Right renal pelvis (tissue), 4 donors: ENCODE data around the gene ASXL1. TPM values are rescaled to one million over a fixed set of nuclear protein-coding genes. Genes with fewer than 3 reads are reported as not detected.
"Not testable (repeated sequence)": the region's sequence is repeated elsewhere in the genome, so short reads cannot be mapped to it uniquely, and the experiment has no call there.

Source experiments
- DNase-seq, 4 donors: peaks; one replicate each; pipeline ENCODE4 v3.0.0-alpha.2; 2013; ENCODE audit warnings: low read depth in 4 of 4, low spot score in 3 of 4, missing footprints in 1 of 4
- polyA plus RNA-seq, 4 donors: library from polyadenylated mRNA; unstranded; fragments of 120-200 nt; gene quantifications; one replicate each; pipeline ENCODE4 v1.2.1, GENCODE V29; 2013; ENCODE audit not compliant: insufficient read length in 4 of 4

ASXL1 gene
- polyA plus RNA-seq, 4 donors, result 56.0 to 67.9 (median 64.0) TPM

DNA sequence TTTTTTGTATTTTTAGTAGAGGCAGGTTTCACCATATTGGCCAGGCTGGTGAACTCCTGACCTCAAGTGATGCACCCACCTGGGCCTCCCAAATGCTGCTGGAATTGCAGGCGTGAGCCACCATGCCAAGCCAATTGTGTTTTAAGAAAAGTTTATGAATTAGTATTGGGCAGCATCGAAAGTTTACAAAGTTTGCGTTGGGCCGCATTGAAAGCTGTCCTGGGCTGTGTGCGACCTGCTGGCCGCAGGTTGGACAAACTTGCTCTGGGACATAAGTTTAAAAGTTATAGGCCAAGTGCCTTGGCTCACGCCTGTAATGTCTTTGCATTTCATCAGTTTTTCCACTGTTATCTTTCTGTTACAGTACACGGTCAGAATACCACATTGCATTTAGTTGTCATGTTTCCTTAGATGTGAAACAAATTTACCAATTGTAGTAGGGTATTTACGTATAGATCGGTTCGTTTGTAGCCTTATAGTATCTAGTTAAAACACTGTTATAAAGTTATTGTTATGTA, 39.5 kb downstream of the ASXL1 start:
- no peak for DNase-seq

DNA sequence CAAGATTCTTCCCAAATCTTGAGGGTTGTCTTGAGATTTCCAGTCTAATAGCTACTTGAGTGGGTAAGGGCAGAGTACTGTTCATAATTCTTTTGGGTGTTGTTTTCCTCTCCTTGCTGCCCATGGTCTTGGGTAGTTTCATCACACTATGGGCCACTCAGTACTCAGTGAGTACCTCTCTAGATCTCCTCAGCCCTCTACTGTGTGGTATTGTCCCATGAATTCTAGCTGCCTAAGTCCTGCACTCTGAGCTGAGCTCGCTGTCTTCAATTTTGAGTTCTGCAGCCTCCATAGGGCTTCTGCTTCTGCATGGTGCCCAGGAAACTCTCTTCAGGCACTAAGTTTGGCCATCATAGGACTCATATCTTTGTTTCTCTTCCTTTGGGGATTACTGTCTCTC, 42.3 kb downstream of the ASXL1 start:
- DNase-seq, result no peak

DNA sequence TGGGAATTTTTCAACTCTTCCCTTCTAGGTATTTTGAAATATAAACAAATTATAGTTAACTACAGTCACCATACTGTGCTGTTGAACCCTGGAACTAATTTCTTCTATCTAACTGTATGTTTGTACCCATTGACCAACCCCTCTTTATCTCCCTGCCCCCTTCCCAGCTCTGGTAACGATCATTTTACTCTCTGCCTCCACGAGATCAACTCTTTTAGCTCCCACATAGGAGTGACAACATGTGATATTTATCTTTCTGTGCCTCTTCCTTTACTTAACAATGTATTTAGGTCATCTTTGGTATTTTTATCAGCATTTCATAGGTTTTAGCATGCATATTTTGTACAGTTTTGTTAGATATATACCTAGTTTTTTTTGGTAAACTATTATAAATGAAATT, 45.9 kb downstream of the ASXL1 start:
- no peak for DNase-seq

DNA sequence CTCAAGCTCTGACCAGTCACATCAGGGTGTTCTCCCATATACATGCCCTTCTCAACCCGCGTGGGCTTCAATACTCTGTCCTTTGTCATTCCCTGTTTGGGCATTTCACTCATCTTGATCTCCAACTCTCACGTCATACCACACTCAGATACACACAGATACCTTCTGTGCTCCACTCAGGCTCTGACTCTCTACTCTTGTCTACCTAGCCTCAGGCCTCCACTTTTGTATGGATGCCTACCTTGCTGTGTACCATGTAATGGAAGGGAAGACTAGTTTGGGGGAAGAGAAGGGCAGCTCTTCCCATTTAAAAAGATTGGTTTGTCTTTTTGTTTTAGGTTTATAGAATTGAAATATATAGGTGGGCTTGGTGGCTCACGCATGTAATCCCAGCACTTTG, 48.6 kb downstream of the ASXL1 start:
- DNase-seq, result no peak

DNA sequence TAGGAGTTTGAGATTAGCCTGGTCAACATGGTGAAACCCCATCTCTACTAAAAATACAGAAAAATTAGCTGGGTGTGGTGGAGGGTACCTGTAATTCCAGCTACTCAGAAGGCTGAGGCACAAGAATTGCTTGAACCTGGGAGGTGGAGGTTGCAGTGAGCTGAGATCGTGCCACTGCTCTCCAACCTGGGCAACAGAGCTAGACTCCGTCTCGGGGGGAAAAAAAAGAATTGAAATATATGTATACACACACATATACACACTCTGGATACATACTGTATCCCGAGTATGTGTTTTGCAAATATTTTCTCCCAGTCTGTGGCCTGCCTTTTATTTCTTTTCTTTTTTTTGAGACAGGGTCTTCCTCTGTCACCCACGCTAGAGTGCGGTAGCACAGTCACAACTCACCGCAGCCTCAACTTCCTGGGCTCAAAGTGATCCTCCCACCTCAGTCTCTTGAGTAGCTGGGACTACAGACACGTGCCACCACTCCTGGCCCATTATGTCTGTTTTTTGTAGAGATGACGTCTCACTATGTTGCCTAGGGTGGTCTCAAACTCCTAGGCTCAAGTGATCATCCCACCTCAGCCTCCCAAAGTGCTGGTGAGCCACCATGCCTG, 49.1 kb downstream of the ASXL1 start:
- DNase-seq, result not testable (repeated sequence)

DNA sequence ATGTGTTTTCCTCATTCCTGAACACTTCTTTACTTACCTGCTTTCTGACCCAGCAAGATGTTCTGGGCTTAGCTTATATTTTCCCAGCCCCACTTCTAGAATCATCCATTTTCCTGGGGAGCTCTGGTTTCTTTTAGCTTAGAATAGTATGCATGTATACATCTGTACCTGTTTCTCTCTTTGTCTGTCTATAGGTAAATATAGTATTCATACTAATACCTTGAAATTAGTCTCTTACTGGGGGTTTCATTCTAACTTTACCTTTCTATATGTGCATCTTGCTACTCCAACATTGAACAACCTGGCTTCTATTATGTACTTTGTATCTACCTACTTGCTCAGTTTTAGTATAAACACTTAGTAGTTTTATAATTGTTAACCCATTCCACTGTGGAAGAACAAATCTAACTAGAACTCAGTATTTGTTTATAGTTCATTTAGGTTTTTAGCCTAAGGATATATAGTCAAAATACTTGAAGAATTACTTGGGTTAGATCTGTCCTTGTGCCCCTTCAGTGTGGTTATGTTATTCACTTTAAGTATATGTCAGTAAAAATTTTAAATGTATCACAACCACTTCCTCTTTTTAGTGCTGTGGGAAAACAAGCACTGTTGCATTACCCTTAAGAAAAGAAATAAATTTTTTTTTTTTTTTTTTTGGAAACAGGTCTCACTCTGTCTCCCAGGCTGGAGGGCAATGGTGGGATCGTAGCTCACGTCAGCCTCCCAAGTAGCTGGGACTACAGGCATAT, 54.0 kb downstream of the ASXL1 start:
- DNase-seq, result no peak

DNA sequence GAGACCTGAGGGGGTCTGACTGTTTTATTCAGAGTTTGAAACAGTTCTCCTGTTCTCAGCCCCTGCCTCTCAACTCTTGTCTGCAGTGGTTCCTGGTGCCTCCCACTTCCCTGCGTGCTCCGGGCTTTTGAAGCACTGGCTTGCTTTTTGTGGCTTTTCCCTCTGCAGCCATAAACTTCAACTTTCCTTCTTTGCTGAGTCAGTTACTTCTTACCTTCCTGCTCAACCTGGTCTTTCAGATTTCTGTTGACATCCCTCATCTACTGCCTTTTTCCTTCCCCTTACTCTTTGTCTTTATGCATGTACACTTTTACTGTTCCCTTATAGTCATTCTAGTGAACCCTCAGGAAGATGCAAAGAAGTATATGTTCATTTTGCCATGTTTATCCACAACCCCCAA, 57.4 kb downstream of the ASXL1 start:
- no peak for DNase-seq

DNA sequence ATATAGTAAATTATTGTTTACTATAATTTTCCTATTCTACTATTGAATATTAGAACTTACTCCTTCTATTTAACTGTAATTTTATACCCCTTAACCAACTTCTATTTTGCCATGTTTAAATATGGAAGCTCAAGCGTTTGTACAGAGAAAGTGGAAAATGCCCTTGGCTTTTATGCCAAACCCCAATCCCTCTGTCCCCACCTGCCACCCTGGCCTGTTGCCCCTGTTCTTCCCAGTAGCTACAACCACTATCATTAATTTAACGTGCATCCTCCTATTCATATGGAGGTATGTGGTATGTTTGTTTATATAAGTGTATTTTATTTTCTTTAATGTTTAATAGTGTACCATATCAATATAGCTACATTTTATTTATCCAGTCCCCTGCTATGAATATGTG, 58.1 kb downstream of the ASXL1 start:
- DNase-seq, result no peak

DNA sequence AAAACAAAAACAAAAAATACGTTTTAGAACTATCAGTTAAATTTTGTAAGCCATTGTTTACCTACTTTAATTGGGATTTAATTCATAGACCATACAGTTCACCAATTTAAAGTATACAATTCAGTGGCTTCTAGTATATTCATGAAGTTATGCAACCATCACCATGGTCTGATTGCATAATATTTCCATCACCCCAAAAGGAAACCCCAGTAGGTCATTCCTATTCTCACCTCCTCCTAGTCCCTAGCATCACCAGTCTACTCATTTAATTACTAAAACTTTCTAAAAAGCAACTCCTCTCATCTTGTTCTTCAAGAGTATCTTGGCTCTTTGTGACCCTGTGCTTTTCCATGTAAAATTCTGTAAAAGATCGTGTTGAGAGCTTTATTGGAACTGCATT, 60.2 kb downstream of the ASXL1 start:
- no peak for DNase-seq

DNA sequence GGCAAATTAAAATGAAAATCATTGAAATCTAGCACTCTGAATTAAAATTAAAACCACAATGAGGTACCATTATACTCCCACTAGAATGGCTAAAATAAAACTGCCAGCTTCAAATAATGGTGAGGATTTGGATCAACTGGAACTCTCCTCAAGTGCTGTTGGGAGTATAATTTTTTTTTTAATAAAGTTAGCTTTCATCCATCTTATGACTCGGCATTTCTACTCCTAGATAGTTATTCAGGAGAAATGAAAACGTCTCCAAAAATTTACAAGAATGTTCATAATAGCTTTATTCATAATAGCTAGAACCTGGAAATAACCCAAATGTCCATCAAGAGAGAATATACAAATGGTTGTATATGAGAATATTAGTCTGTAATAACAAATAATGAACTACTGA, 63.2 kb downstream of the ASXL1 start:
- DNase-seq, result no peak

DNA sequence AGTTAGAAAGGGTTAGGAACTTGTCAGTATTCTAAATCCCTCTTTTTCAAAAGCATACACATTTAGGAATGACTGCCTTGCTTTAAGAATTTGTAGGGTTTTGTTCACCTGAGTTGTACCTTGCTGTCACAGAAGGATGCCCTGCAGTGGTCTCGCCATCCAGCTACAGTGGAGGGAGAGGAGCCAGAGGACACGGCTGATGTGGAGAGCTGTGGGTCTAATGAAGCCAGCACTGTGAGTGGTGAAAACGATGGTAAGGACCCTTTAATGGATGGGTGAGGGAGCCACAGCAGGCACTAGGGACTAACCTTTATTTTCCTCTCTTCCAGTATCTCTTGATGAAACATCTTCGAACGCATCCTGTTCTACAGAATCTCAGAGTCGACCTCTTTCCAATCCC, 69.9 kb downstream of the ASXL1 start:
- DNase-seq, result no peak

DNA sequence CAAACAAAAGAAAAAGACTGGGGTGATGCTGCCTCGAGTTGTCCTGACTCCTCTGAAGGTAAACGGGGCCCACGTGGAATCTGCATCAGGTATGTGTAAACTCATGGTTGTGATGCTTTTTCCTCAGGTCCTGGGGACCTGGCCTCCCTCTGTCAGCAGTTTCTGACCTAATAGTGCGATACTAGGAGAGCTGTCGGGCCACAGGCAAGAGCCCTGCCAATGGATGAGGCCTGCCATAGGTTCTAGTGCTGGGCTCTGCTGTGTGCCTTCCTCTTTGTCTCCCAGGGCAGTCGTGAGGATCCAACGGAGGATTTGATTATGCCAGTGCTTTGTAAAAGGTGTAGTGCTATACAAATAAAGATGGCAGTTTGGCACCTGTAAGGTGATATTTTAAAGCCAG, 71.2 kb downstream of the ASXL1 start:
- DNase-seq, result no peak

DNA sequence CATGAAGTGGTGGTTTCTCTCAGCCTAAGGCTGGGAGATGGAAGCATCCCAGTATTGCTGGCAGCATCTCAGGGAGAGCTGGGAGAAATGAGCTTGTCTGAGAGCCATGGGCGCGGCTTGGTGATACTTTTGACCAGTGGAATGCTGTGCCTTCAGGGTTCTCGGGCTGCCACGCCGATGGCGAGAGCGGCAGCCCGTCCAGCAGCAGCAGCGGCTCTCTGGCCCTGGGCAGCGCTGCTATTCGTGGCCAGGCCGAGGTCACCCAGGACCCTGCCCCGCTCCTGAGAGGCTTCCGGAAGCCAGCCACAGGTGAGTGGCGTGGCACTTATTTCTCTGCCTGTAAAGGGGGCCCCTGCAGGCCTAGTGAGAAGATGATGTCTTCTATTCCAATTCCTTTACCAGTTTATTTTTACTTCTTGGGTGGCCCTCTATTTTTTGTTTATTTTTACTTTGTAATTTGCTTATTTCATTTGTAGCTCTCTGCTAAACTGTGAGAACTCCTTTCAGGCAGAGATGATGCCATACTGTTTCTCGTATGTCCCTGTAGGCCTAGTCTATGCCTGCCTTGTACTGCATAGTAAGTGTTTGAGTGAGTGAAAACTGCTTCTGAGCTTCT, 71.7 kb downstream of the ASXL1 start:
- no peak for DNase-seq

DNA sequence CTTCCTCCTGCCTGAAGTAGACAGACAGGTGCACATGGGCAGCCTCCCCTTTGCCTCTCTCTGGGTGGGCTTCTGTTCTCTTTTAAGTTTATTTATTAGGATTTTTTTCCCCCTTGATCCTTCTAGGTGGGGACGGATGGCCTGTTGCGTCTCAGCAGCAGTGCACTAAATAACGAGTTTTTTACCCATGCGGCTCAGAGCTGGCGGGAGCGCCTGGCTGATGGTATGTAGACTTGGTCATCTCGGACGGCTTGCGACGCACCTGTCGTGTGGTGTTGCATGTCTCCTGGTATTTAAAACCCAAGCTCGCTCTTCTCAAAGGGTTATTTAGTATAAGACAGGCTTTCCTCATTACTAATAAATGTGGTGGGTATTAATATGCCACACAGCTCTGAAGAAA, 73.3 kb downstream of the ASXL1 start:
- DNase-seq, result no peak

DNA sequence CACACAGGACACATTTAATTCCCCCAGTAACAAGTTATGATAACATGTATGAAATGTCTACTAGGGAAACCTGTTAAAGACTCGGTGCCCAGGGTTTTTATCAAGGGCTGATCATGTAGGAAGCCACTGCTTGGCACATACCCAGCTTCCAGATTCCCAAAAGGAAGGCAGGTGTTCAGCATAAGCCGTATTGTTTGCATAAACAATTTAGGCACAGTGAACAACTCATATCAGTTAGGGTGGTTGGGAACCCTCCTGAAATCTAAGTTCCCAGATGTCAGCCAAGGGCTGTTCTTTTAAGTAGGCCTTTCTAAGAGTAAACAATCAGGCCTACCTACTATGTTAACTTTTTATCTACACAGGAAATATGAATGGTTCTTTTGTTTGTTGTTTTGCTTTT, 74.1 kb downstream of the ASXL1 start:
- DNase-seq, result no peak

DNA sequence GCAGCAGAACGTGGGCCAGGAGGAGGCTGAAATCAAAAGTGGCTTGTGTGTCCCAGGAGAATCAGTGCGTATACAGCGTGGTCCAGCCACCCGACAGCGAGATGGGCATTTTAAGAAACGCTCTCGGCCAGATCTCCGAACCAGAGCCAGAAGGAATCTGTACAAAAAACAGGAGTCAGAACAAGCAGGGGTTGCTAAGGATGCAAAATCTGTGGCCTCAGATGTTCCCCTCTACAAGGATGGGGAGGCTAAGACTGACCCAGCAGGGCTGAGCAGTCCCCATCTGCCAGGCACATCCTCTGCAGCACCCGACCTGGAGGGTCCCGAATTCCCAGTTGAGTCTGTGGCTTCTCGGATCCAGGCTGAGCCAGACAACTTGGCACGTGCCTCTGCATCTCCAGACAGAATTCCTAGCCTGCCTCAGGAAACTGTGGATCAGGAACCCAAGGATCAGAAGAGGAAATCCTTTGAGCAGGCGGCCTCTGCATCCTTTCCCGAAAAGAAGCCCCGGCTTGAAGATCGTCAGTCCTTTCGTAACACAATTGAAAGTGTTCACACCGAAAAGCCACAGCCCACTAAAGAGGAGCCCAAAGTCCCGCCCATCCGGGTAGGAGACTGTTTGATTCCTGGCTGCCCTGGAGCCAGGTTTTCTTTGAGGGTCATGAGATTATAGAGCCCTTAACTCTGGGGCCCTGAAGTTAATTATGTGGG, 75.3 kb downstream of the ASXL1 start:
- no peak for DNase-seq

DNA sequence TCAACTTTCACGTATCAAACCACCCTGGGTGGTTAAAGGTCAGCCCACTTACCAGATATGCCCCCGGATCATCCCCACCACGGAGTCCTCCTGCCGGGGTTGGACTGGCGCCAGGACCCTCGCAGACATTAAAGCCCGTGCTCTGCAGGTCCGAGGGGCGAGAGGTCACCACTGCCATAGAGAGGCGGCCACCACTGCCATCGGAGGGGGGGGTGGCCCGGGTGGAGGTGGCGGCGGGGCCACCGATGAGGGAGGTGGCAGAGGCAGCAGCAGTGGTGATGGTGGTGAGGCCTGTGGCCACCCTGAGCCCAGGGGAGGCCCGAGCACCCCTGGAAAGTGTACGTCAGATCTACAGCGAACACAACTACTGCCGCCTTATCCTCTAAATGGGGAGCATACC, 76.3 kb downstream of the ASXL1 start:
- no peak for DNase-seq

DNA sequence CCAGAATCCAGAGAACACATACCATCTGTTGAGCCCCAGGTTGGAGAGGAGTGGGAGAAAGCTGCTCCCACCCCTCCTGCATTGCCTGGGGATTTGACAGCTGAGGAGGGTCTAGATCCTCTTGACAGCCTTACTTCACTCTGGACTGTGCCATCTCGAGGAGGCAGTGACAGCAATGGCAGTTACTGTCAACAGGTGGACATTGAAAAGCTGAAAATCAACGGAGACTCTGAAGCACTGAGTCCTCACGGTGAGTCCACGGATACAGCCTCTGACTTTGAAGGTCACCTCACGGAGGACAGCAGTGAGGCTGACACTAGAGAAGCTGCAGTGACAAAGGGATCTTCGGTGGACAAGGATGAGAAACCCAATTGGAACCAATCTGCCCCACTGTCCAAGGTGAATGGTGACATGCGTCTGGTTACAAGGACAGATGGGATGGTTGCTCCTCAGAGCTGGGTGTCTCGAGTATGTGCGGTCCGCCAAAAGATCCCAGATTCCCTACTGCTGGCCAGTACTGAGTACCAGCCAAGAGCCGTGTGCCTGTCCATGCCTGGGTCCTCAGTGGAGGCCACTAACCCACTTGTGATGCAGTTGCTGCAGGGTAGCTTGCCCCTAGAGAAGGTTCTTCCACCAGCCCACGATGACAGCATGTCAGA, 77.4 kb downstream of the ASXL1 start:
- no peak for DNase-seq

DNA sequence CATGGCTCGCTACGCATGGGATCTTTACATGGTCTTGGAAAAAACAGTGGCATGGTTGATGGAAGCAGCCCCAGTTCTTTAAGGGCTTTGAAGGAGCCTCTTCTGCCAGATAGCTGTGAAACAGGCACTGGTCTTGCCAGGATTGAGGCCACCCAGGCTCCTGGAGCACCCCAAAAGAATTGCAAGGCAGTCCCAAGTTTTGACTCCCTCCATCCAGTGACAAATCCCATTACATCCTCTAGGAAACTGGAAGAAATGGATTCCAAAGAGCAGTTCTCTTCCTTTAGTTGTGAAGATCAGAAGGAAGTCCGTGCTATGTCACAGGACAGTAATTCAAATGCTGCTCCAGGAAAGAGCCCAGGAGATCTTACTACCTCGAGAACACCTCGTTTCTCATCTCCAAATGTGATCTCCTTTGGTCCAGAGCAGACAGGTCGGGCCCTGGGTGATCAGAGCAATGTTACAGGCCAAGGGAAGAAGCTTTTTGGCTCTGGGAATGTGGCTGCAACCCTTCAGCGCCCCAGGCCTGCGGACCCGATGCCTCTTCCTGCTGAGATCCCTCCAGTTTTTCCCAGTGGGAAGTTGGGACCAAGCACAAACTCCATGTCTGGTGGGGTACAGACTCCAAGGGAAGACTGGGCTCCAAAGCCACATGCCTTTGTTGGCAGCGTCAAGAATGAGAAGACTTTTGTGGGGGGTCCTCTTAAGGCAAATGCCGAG, 78.2 kb downstream of the ASXL1 start:
- no peak for DNase-seq

DNA sequence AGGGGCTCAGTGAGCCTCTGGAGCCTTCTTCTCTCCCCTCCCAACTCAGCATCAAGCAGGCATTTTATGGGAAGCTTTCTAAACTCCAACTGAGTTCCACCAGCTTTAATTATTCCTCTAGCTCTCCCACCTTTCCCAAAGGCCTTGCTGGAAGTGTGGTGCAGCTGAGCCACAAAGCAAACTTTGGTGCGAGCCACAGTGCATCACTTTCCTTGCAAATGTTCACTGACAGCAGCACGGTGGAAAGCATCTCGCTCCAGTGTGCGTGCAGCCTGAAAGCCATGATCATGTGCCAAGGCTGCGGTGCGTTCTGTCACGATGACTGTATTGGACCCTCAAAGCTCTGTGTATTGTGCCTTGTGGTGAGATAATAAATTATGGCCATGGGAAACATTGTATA, 78.8 kb downstream of the ASXL1 start:
- no peak for DNase-seq
